DMS53 (cell line): ENCODE results near the gene PPFIBP2.

Experiments used
- DNase-seq: peaks from one replicate; lab custom pipeline; 2025; lab: John Stamatoyannopoulos, UW

The PPFIBP2 gene

GRCh38 chr11:7552666-7553065, 38.9 kb downstream of the PPFIBP2 start:
- no peak for DNase-seq

- DNase-seq: no peak
These were observed 41.4 kb downstream of the PPFIBP2 start for GRCh38 chr11:7555052-7555699.

GRCh38 chr11:7558046-7558445, 44.2 kb downstream of the PPFIBP2 start:
- no peak for DNase-seq

DNA sequence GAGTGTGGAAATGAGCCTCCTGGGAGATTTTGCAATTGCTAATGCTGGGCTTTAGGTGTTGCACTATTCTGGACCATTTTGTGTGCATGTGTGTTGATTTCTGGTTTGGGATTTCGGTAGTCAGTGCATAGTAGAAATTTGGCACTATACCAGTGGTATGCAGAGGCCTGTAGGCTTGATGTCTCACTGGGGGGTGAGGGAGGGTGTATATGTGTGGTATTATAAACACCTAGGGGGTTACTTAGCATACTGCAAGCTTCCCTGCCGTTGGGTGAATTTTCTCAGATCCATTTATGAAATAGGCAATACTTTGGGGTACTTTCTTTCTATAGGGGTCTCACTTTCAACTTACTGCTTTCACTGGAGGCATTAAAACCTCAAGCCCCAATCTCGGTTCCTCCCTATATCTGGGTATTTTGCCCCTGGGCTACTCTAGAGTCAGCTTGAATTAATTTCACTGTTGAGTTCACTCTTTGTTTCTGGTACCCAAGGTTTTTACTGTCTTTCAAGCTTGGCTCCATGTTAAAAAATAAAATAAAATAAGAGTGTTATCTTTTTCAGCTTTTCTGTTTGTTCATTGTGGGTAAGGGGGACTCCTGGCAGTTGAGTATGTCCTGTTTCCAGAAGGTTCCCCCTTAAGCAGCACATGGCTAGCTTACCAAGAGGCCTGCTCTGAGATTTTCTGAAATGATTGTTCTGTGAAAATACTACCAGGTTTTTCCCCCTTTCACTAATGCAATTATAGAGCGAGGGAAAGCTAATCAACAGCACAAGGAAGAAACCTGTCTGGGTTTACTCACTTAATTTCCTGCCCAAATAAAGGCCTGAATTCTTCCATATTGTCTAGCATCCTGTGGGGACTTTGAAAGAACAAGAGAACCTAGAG, 45.8 kb downstream of the PPFIBP2 start:
- DNase-seq: no peak

- DNase-seq: no peak
These were observed 47.8 kb downstream of the PPFIBP2 start for GRCh38 chr11:7561562-7561961.

DNA sequence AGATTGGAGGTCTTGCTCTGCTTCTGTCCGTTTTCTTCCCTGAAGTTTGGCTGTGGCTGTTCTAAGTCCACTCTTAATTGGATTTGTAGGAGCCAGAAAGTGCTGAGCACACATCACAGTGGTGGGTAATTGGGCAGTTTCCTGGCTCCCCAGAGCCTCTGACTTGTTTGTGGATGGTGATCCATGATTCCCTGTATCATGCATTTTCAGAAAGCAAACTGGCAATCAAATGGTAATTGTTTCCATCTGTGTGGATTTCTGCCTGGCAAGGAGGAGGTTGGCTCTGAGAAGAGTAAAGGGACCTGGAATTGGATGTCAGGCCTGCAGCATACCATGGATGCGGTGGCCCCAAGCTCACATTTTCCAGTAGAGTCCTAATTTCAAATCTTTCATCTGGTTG, 49.5 kb downstream of the PPFIBP2 start:
- DNase-seq: no peak

DNA sequence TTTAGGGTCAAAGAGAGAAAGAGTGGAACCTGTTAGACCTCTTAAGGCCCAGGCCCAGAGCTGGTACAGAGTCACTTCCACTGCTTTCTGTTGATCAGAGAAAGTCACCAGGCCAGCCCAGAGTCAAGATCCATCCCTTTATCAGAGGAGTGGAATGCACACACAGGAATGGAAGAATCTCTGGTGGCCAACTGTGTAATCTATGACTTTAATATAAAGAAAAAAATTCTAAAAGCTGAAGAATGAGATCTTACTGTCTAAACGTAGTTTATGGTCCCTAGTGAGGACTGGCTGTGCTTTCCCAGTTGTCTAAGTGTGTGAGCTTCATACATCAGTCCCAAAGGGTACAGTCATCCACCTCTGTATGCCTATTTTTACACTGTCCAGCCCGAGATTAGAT, 51.0 kb downstream of the PPFIBP2 start:
- DNase-seq: no peak

- DNase-seq: no peak
These were observed 53.5 kb downstream of the PPFIBP2 start for GRCh38 chr11:7567311-7567710.

GRCh38 chr11:7569044-7569443, 55.2 kb downstream of the PPFIBP2 start:
- no peak for DNase-seq

DNA sequence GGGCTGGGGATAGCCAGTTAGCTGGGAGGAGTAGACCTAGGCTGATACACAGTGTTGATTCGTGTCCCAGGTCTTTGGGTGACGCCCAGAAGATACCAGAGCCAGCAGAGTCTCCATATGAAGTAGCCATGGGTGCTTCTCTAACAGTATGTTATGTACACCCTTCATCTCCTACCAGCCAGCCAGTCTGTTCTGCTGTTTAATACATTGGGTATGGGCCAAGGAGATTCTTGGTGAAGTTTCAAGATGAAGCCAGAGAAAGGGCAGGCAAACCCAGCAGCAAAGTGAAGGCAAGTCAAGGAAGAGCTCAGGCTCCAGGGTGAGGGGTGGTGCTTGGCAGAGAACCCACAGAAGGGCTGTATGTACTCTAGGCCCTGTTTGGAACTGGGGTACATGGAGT, 56.4 kb downstream of the PPFIBP2 start:
- no peak for DNase-seq

DNA sequence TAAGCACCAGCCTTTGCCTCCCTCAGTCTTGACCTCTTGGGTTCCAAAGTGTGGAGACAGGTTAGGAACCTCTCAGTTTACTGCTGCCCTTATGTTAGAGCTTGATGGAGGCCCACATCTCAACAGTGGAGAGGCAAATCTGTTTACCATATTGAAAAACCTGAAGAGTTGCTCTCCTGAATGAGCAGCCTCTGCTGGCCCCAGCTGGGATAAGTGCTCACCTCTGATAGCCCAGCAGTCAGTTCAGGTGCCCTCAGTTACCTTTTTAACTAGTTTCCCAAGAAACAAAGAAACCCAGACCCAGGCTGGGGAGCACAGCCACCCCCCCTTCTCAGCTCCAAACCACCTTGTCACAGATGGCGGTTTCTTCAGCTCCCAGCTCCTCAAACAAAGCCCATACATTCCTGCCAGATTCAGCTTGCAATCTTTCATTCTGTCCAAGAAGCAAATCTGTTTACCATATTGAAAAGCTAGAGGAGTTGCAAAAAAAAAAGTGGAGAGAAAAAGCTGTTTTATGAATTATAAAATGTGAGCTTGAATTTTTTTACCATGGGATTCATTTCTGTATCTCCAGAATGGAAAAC, 57.2 kb downstream of the PPFIBP2 start:
- peak; percentile 31 for DNase-seq

GRCh38 chr11:7571640-7572000, 57.8 kb downstream of the PPFIBP2 start:
- DNase-seq: peak; percentile 89

DNA sequence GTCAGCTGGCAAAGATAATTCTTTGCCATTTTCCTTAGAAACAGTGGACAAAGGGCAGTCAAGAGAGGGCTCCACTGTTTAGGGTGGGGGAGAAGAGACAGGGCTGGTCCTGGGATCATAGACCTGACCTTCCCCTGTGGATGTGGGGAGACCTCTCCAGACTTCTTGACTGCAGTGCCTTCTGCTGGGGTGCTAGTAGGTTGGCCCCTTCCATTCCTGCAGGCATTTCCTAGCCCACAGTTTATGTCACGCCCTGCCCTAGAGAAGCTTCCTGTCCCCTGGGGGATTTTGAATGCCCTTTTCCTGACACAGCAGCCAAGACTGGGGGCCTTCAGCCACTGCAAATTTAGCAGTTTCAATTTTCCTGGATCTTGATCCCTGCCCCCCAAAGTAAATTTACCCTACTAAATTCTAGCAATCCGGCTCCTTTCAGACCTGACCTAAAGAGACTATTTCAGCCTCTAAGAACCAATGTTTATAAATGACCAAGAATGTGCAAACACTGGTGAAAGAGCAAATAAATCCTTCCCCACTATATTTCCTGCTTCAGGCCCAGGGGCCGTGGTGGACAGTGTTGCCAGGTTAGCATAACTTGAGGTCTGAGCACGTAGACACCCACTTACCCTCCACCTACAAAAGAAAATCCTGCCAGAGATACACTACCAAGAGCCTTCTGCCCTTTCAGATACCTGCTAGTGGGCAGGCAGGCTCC, 58.4 kb downstream of the PPFIBP2 start:
- peak; percentile 84 for DNase-seq

- peak; percentile 22 for DNase-seq
These were observed 59.4 kb downstream of the PPFIBP2 start for GRCh38 chr11:7573193-7573557.

DNA sequence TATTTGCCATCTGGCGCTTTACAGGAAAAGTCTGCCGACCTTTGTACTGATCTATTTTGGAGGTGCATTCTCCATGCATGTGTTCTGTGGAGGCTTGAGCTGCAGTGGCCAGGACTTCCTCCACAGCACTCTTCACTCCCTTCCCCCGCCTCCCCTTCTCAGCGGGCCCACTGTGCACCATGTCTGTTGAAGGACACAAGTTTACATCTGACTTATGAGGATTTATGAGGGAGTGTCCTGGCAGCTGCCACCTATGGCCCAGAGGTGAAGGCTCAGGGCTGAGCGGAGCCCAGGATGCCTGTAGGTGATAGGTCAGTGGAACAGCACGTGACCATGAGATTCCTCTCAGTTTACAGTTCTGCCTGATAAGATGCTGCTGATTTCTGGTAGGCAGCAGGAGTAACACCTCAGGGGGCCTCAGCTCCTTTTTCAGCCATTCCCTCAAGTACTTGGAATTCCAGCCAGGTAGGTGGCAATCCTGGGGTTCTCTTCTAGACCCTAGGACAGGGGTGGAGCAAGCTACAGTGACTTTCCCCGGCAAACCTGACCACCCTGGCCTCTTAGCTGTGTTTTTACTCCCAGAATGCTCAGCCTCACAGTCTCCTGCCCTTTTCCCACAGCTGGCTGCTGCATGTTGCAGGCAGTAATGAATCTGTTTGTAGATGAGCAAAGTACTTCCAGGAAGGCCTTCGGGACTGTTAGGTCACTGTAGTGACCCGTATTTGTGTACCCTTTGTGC, 59.9 kb downstream of the PPFIBP2 start:
- DNase-seq: peak; percentile 80

DNA sequence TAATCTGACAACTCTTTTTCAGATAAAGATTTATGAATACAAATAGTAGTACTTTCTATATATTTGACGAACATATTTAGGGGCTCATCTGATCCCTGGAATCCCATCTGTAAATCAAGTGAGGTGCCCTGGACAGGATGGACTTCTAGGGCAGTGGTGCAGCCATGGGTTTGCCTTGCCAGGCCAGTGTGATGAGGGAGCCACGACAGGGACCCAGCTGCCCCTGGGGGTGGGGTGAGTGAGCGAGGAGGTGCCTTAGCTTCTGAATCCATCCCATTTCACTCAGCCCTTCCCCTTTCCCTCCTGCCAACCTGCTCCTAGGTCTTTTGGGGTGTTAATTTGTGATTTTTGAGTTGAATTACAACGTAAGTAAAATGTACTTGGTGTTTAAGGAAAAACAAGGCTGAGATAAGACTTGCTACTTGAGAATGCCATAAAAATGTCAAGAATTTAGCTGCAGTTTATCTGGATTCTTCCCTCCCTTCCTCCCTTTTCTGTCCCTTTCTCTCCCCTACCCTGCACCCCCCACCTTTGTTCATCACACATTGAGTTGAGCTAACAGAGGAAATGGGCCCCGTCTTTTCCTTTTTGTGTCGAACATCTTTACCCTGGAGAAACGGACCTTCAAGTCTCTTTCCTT, 60.8 kb downstream of the PPFIBP2 start:
- peak; percentile 24 for DNase-seq

DNA sequence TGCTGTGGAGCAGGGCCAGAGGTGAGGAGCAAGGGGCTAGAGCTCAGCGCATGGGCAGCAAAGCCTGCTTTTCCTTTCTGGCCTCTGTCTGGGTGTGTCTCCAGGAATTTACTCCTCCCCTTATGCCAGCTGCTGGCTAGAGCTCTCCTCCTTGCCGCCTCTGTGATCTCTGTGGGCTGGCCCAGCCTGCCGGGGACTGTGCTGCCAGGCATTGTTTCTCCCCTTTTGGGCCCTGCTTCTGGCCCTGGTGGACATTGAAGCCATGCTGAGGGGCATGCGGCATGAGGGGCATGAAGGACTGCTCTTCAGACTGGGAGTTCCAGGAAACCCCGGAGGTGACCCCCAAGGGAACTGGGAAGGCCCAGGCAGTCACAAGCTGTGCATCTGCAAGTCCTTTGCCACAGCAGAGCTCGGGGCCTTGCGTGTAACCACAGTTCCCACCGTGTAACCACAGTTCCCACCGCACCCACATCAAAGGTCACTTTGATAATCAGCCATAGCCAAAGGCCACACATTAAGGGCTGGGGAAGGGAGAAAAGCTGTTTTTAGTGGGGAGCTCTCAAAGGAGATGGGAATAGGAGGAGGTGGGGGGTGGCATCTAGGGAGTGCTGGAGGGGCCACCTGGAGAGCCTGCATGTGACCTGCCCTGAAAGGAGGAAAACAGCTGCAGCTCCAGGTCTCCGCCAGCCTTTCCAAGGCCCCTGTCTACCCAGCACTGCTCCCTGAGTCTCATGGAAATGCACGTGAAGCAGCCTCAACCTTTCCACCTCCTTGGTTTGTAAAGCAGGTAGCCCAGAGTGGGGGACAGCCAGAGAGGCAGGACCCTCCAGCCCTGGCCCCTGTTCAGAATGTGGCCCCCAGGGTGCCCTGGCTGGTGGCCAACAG, 62.3 kb downstream of the PPFIBP2 start:
- DNase-seq: peak; percentile 79

DNA sequence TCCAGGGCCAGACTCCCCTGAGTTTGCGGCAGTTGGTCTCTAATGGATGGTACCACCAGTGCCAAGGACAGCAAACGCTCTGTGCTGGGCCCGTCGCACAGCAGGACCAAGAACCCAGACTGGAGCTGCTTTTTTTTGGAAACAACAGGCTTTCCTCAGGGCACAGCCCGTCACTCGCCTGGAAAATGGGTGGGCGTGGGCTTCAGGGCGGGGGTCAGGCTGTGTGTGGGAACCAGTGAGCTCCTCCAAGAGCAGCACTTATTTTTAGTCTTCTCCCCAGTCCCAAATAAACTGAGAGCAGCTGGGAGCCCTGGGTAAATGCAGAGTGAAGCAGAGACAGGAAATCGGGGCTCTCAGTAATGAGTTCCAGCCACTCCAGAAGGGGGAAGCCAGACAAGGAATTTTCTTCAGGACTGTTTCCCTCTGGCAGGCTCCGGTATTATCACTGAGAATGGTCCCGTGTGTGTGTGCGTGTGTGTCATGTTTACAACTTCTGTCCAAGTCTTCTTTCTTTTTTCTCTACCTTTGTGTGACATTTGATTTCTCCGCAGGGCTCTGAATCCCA, 63.0 kb downstream of the PPFIBP2 start:
- peak; percentile 60 for DNase-seq

DNA sequence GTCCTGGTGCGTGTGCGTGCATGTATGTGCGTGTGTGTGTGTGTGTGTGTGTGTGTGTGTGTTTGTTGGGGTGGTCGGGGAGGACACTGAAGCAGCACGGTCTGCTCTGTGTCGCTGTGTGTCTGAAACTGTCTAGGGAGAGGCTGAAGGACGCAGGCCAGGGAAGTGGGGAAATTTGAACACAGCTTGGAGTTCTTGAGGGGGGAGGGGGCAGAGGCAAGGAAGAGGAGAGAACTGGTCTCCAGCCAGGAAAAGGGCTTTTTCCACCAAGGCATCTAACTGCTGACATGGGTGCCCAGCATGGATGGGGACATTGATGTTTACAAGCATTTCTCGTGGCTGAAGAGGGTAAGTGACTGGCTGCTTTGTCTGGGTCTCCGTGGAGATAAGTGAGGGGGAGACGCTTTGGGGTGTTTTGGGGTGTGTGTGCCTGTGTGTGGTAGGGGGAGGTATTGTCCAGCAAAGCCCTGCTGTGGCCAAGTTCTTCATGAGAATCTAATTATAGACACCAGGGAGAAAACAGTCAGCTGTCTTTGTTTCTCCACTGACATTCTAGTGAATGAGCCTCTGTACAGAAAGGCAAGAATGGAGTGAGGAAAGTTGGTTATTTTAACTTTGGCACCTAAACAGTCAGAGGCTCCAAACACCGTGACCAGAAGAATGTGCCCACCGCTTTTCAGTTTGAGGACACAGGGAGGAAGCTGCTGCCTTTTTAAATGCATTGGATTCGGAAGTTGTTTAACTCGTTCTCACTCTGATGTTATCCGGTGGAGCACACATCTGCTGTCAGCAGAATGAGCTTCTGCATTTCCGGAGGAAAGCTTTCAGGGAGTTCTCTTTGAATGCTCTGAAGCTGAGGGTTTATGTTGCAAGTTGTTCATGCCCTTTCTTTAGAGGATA, 63.7 kb downstream of the PPFIBP2 start:
- DNase-seq: peak; percentile 74
